Lower lobe of right lung (tissue), 2 donors: ENCODE measurements around the gene NOL6. TPM values are rescaled to one million over a fixed set of nuclear protein-coding genes. Genes with fewer than 3 reads are reported as not detected.
A peak's percentile ranks its signal among the peaks of the same experiment; 100 is the strongest.

Source experiments
- ATAC-seq, 2 donors: fragments of 200-7000 bp; cut with Tn5 transposase; one replicate each; pipeline ENCODE4 v1.9.1; 2020 to 2022; ENCODE audit warnings: mild to moderate bottlenecking in 2 of 2, moderate library complexity in 2 of 2
- DNase-seq: peaks from one replicate; pipeline ENCODE4 v3.0.0-alpha.2; 2020
- H3K27ac ChIP-seq: fragments of 200-600 bp; one replicate; pipeline ENCODE4 v1.8.0; 2022
- H3K27me3 ChIP-seq: fragments of 200-600 bp; one replicate; pipeline ENCODE4 v1.8.0; 2022; ENCODE audit warnings: low read depth
- H3K36me3 ChIP-seq: fragments of 200-600 bp; one replicate; pipeline ENCODE4 v1.8.0; 2022; ENCODE audit warnings: mild to moderate bottlenecking
- H3K4me1 ChIP-seq: fragments of 200-600 bp; one replicate; pipeline ENCODE4 v1.8.0; 2022
- H3K4me3 ChIP-seq: fragments of 200-600 bp; one replicate; pipeline ENCODE4 v1.8.0; 2022; ENCODE audit warnings: mild to moderate bottlenecking
- H3K9me3 ChIP-seq: fragments of 200-600 bp; one replicate; pipeline ENCODE4 v1.8.0; 2022
- intact Hi-C: fragments of 100-400 bp; cut with DNase I; formaldehyde crosslinking; loops from one replicate; pipeline ENCODE4 v1.11.0; 2022
- total RNA-seq: library from RNA; stranded (reverse); fragmentation: NEBNext Ultra II Directional; extraction: Animal tissue kit (Norgen Biotek cat#: 25700); gene quantifications from one replicate; pipeline ENCODE4 v1.2.1, GENCODE V29; 2021
- TF ChIP-seq, protein P1 (sequence below): fragments of 200-600 bp; IDR thresholded peaks from one replicate; pipeline ENCODE4 v1.8.0; 2022; ENCODE audit warnings: antibody characterized with exemption, mild to moderate bottlenecking
- donor health status: DM: no; HTN: yes; CAD: no; lungs with severe emphysema.

Gene NOL6
- total RNA-seq, 1 donor from 2014 or later, result 27.6 TPM

DNA sequence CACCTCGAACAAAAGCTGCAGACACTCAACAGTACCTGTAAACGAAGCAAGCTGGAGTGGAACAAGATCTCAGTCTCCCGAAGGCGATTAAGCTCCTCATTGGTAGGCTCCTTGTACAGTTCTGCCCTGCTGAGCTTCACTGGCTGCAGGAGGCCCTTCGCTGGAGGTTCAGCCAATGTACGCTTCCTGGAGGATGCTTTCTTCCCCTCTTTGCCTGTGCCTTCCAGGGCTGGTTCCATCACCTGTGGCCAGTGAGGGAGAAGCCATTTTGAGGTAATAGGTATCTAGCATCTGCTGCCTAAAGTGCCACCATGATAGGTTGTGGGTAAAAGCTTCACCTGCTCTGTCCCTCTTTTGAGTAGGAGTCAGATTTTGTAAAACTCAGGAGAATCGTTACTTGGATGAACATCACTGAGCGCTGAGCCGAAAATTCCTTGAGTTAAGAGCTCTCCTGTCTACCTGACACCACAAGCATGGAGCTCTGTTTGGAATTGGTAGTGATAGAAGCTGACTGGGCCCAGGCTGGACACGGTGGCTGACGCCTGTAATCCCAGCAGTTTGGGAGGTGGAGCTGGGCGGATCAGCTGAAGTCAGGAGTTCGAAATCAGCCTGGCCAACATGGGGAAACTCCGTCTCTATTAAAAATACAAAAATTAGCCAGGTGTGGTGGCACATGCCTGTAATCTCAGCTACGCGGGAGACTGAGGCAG lies 1.4 kb downstream of the NOL6 start:
- Histone ChIP-seq H3K4me1 (peaks cover 19% of the 10 kb centered on the region), H3K36me3 (peaks cover 52% of the 10 kb centered on the region), H3K27ac (no peak overlapping the region), H3K4me3 (peak overlapping the region; percentile 92), H3K9me3 (no peaks in the 10 kb centered on the region), H3K27me3 (no peaks in the 10 kb centered on the region)
- no peak for DNase-seq
- TF ChIP-seq, protein P1, sequence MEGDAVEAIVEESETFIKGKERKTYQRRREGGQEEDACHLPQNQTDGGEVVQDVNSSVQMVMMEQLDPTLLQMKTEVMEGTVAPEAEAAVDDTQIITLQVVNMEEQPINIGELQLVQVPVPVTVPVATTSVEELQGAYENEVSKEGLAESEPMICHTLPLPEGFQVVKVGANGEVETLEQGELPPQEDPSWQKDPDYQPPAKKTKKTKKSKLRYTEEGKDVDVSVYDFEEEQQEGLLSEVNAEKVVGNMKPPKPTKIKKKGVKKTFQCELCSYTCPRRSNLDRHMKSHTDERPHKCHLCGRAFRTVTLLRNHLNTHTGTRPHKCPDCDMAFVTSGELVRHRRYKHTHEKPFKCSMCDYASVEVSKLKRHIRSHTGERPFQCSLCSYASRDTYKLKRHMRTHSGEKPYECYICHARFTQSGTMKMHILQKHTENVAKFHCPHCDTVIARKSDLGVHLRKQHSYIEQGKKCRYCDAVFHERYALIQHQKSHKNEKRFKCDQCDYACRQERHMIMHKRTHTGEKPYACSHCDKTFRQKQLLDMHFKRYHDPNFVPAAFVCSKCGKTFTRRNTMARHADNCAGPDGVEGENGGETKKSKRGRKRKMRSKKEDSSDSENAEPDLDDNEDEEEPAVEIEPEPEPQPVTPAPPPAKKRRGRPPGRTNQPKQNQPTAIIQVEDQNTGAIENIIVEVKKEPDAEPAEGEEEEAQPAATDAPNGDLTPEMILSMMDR, result no peak
- no peak for ATAC-seq
- intact Hi-C loops, result no loop called here

DNA sequence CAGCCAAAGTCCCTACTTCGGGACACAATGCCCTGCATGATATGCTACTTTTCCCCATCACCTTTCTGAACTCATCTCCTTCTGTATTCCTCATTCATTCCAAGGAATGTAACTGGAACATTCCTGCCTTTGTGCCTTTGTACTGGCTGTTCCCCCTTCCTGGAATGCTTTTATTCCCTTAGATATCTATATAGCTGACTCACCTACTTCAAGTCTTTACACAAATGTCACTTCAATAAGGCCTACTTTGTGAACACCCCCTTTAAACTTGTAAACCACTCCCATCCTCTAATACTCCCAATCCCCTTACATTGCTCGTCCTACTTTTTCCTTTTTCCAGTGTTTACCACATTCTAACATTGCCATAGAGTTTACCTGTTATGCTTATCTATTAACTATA lies 2.4 kb downstream of the NOL6 start:
- Histone ChIP-seq H3K4me1 (peaks cover 19% of the 10 kb centered on the region), H3K27ac (no peak overlapping the region), H3K4me3 (no peak overlapping the region), H3K36me3 (peaks cover 62% of the 10 kb centered on the region), H3K9me3 (no peaks in the 10 kb centered on the region), H3K27me3 (no peaks in the 10 kb centered on the region)
- intact Hi-C loops, result no loop called here
- TF ChIP-seq, protein P1, result no peak
- ATAC-seq, result no peak
- DNase-seq, result no peak

DNA sequence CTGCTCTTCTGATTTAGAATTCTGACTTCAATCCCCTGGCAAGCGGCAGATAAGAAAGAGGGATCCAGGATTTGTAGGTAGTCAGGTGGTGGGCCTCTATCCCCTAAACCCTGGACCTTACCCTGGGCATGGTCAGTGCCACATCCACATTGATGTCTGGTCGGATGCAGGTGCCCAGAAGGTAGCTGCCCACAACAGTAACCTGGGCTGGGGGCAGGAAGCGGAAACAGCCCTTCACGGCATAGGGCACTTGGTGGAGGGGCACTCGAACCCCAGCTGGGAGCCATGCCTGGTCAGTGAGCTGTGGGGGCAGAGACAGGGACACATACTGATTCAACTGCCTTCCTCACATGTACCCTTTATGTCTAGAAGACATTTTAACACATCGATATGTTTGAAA lies 3.8 kb downstream of the NOL6 start:
- Histone ChIP-seq H3K4me1 (peaks cover 19% of the 10 kb centered on the region), H3K27ac (no peak overlapping the region), H3K4me3 (no peak overlapping the region), H3K36me3 (peaks cover 77% of the 10 kb centered on the region), H3K9me3 (no peaks in the 10 kb centered on the region), H3K27me3 (no peaks in the 10 kb centered on the region)
- intact Hi-C loops, result no loop called here
- ATAC-seq (no peak), DNase-seq (no peak)
- TF ChIP-seq, protein P1, result no peak

DNA sequence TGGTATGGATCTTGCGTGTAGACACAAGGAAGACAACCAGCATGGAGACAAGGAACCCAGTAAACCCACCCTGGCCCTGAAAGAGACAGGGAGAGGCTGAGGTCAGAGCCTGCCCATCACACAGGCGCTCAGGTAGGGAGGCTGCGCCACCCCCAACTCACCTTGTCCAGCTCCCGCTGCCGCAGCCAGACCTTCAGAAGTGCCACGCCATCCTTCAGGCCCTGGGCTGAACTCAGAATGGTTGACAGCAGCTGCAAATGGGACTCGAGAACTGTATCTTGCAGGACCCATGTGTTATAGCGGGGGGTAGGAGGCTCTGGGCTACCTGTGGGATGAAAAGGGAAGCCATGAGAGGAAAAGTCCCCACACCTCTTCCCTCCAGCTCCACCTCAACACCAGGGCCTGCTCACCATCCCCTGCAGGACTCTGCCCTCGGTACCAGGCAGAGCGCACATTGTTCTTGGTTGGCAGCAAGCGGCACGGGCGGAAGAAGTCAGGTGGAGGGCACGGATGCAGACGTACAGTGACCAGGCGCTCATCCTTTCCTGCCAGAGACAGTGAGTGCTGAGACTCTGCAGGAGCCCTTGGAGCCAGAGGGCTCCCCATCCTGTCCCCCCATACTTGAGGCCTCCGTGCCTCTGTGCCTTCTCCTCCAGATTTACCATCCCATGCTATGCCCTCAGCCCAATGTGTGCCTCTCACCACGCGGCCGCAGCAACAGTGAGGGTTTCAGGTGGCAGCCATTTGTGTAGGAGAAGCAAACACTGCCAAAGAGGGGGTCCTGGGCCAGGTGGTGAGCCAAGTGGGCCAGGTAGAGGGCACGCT lies 4.7 kb downstream of the NOL6 start:
- no peak for ATAC-seq

DNA sequence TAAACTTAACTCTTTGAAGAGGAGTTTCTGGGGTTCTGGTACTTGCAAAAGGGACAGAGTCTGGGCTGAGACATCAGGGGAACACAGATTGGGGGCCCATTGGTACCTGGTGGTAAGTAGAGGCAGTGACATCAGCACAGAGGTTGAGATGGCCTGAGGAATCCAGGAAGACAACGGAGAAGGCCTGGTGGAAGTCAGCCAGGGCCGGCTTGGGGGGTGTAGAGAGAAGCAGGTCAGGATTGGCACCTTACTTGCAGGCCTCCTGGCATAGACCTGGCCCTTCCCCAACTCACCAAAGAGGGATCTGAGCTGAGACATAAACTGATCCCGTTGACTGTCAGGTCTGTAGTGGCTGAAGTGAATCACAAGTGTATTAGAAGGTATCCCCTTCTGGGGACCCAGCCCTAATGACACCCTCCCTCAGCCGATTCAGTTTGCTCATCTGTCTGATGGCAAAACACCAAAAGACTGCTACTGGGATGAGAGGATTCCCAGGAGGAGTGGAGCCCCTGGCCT lies 5.5 kb downstream of the NOL6 start:
- intact Hi-C loops, result no loop called here
- Histone ChIP-seq H3K36me3 (peaks cover 93% of the 10 kb centered on the region), H3K9me3 (no peaks in the 10 kb centered on the region), H3K27me3 (no peaks in the 10 kb centered on the region), H3K4me3 (no peak overlapping the region), H3K4me1 (peaks cover 17% of the 10 kb centered on the region), H3K27ac (no peak overlapping the region)
- TF ChIP-seq, protein P1, result no peak
- no peak for ATAC-seq
- peak; percentile 24 for DNase-seq

More for the DNA sequence above, 4.7 kb downstream of the NOL6 start:
- H3K9me3 ChIP-seq, result no peaks in the 10 kb centered on the region
- no peak for DNase-seq
- H3K4me1 ChIP-seq, result peaks cover 19% of the 10 kb centered on the region
- no peak overlapping the region for H3K27ac ChIP-seq
- TF ChIP-seq, protein P1, result no peak
- H3K36me3 ChIP-seq, result peaks cover 86% of the 10 kb centered on the region
- no peak overlapping the region for H3K4me3 ChIP-seq
- no peaks in the 10 kb centered on the region for H3K27me3 ChIP-seq
- intact Hi-C loops, result no loop called here
